C4-2B (cell line): ENCODE results near the gene CHRDL1.
"Not testable (repeated sequence)": the region's sequence is repeated elsewhere in the genome, so short reads cannot be mapped to it uniquely, and the experiment has no call there.

Experiments used
- H3K27ac ChIP-seq: fragments of 450-650 bp; 2 replicates; pipeline ENCODE4 v1.5.1; 2017
- CTCF ChIP-seq: fragments of 450-650 bp; conservative IDR thresholded peaks from 2 replicates; pipeline ENCODE4 v1.5.1; 2017; ENCODE audit warnings: mild to moderate bottlenecking
- ZFX ChIP-seq: fragments of 450-650 bp; IDR thresholded peaks from 2 replicates; pipeline ENCODE4 v1.6.1; 2017

CHRDL1 gene

GRCh38 chrX:110667706-110668105 lies 127.9 kb downstream of the CHRDL1 start:
- no peak overlapping the region for H3K27ac ChIP-seq
- no peak for TF ChIP-seq CTCF
- no peak for TF ChIP-seq ZFX

GRCh38 chrX:110665223-110666002 lies 130.2 kb downstream of the CHRDL1 start:
- no peak overlapping the region for H3K27ac ChIP-seq
- TF ChIP-seq CTCF (peak; percentile 71), ZFX (no peak)

- no peak overlapping the region for H3K27ac ChIP-seq
- TF ChIP-seq ZFX (no peak), CTCF (no peak)
Observed at GRCh38 chrX:110657073-110657472, 138.5 kb downstream of the CHRDL1 start.

- not testable (repeated sequence) for H3K27ac ChIP-seq
Observed at GRCh38 chrX:110654280-110654679, 141.3 kb downstream of the CHRDL1 start.

- H3K27ac ChIP-seq, result no peak overlapping the region
- TF ChIP-seq CTCF (no peak), ZFX (no peak)
Observed at GRCh38 chrX:110646386-110646785, 149.2 kb downstream of the CHRDL1 start.
